Measurements from ENCODE around the gene OTOP2. TPM values are rescaled to one million over a fixed set of nuclear protein-coding genes. Genes with fewer than 3 reads are reported as not detected.

The OTOP2 gene
- total and polyA plus RNA-seq, 10 of the 15 experiments (the other 5 are each of a cell fraction or from before 2014, with no cell fraction given), result not detected

- TF ChIP-seq, protein P1, sequence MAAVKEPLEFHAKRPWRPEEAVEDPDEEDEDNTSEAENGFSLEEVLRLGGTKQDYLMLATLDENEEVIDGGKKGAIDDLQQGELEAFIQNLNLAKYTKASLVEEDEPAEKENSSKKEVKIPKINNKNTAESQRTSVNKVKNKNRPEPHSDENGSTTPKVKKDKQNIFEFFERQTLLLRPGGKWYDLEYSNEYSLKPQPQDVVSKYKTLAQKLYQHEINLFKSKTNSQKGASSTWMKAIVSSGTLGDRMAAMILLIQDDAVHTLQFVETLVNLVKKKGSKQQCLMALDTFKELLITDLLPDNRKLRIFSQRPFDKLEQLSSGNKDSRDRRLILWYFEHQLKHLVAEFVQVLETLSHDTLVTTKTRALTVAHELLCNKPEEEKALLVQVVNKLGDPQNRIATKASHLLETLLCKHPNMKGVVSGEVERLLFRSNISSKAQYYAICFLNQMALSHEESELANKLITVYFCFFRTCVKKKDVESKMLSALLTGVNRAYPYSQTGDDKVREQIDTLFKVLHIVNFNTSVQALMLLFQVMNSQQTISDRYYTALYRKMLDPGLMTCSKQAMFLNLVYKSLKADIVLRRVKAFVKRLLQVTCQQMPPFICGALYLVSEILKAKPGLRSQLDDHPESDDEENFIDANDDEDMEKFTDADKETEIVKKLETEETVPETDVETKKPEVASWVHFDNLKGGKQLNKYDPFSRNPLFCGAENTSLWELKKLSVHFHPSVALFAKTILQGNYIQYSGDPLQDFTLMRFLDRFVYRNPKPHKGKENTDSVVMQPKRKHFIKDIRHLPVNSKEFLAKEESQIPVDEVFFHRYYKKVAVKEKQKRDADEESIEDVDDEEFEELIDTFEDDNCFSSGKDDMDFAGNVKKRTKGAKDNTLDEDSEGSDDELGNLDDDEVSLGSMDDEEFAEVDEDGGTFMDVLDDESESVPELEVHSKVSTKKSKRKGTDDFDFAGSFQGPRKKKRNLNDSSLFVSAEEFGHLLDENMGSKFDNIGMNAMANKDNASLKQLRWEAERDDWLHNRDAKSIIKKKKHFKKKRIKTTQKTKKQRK (IDR thresholded peaks at IDR 0.05; ENCODE audit: low read depth, low read length), result no peak
- TF ChIP-seq, protein P2, sequence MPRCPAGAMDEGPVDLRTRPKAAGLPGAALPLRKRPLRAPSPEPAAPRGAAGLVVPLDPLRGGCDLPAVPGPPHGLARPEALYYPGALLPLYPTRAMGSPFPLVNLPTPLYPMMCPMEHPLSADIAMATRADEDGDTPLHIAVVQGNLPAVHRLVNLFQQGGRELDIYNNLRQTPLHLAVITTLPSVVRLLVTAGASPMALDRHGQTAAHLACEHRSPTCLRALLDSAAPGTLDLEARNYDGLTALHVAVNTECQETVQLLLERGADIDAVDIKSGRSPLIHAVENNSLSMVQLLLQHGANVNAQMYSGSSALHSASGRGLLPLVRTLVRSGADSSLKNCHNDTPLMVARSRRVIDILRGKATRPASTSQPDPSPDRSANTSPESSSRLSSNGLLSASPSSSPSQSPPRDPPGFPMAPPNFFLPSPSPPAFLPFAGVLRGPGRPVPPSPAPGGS (IDR thresholded peaks at IDR 0.05; ENCODE audit: borderline replicate concordance, insufficient read depth, low read depth, low read length, poor library complexity, severe bottlenecking), result no peak
- no peak for TF ChIP-seq SMARCA5 (IDR thresholded peaks at IDR 0.05)
- TF ChIP-seq E2F8 (IDR thresholded peaks at IDR 0.05; ENCODE audit: low read depth, partially characterized antibody), result no peak
- no peak for TF ChIP-seq MEF2A (IDR thresholded peaks at IDR 0.05; ENCODE audit: insufficient read depth, low read depth, low read length)
- TF ChIP-seq SMC3 (IDR thresholded peaks at IDR 0.05; ENCODE audit: borderline replicate concordance, low read length), result peak; percentile 66
- peak; percentile 31 to 45; a peak in 1 of 4 replicates for TF ChIP-seq IKZF2 (IDR thresholded peaks at IDR 0.05)
- TF ChIP-seq ZBTB4 (CRISPR knock-in tag; IDR thresholded peaks at IDR 0.05), result no peak
- TF ChIP-seq NFXL1 (IDR thresholded peaks at IDR 0.05; ENCODE audit: borderline replicate concordance), result no peak
- TF ChIP-seq, protein P3, sequence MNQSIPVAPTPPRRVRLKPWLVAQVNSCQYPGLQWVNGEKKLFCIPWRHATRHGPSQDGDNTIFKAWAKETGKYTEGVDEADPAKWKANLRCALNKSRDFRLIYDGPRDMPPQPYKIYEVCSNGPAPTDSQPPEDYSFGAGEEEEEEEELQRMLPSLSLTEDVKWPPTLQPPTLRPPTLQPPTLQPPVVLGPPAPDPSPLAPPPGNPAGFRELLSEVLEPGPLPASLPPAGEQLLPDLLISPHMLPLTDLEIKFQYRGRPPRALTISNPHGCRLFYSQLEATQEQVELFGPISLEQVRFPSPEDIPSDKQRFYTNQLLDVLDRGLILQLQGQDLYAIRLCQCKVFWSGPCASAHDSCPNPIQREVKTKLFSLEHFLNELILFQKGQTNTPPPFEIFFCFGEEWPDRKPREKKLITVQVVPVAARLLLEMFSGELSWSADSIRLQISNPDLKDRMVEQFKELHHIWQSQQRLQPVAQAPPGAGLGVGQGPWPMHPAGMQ (IDR thresholded peaks at IDR 0.05; ENCODE audit: borderline replicate concordance), result no peak
- TF ChIP-seq POU2F2 (IDR thresholded peaks at IDR 0.05; ENCODE audit: borderline replicate concordance, low read depth, low read length), result no peak
- TF ChIP-seq PML (IDR thresholded peaks at IDR 0.05; ENCODE audit: low read length), result no peak
- no peak for TF ChIP-seq TARDBP (IDR thresholded peaks at IDR 0.05; ENCODE audit: borderline replicate concordance)
- no peak for TF ChIP-seq PAX5 (IDR thresholded peaks at IDR 0.05; ENCODE audit: borderline replicate concordance, low read depth, low read length)
- no peak for TF ChIP-seq SUPT20H (IDR thresholded peaks at IDR 0.05; ENCODE audit: borderline replicate concordance, control insufficient read depth, low read depth, low read length)
These were observed 36.7 kb downstream of the OTOP2 start (continued) for GRCh38 chr17:74960570-74961342.

All from GM12878 (cell line).